ENCODE data around the gene TAF1A.

Gene TAF1A

DNA sequence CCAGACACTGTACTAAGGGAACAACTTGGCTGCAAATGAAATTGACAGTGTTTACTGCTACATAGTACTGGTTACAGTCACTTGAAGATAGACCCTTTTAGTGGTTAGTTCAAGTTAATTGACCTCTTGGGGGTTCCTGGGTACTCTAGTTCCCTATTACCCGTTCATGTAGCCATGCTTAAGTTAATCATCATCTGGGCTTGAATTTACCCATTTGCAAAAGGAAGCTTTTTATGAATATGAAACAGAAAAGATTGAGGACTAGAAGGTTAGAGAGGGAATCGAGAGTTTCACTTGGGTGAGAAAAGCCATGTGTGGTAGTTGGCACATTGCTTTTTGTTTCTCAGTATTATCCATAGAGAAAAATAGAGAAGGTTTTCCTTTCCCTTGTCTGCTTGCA is 30.8 kb upstream of the TAF1A start:
- Histone ChIP-seq H3K27ac (ENCODE audit: low read depth, low read length) (no peak overlapping the region), H3K27me3 (ENCODE audit: low read length) (no peaks in the 10 kb centered on the region), H3K36me3 (ENCODE audit: low read length) (no peaks in the 10 kb centered on the region), H2AFZ (ENCODE audit: low read depth, low read length, severe bottlenecking) (no peak overlapping the region), H3F3A (ENCODE audit: insufficient read depth) (0 out of 2 replicates have a peak, but pooled peaks cover 7% of the 10 kb centered on the region), H3K79me2 (ENCODE audit: insufficient read depth, low read length) (no peaks in the 10 kb centered on the region), H3K9ac (ENCODE audit: low read length) (no peak overlapping the region), H4K20me1 (ENCODE audit: low read depth, low read length) (no peaks in the 10 kb centered on the region), H3K4me2 (ENCODE audit: low read depth, low read length, poor library complexity, severe bottlenecking) (no peak overlapping the region), H3K4me3 (ENCODE audit: insufficient read depth, low read length, poor library complexity, severe bottlenecking) (no peak overlapping the region), H3K9me2 (replicated peaks; ENCODE audit: insufficient read depth, low read length) (no peaks in the 10 kb centered on the region), H3K9me3 (ENCODE audit: insufficient read depth, low read length) (no peaks in the 10 kb centered on the region)
- no peak for TF ChIP-seq EZH2phosphoT487 (conservative IDR thresholded peaks at IDR 0.05; ENCODE audit: low read length)
- TF ChIP-seq, protein P1, sequence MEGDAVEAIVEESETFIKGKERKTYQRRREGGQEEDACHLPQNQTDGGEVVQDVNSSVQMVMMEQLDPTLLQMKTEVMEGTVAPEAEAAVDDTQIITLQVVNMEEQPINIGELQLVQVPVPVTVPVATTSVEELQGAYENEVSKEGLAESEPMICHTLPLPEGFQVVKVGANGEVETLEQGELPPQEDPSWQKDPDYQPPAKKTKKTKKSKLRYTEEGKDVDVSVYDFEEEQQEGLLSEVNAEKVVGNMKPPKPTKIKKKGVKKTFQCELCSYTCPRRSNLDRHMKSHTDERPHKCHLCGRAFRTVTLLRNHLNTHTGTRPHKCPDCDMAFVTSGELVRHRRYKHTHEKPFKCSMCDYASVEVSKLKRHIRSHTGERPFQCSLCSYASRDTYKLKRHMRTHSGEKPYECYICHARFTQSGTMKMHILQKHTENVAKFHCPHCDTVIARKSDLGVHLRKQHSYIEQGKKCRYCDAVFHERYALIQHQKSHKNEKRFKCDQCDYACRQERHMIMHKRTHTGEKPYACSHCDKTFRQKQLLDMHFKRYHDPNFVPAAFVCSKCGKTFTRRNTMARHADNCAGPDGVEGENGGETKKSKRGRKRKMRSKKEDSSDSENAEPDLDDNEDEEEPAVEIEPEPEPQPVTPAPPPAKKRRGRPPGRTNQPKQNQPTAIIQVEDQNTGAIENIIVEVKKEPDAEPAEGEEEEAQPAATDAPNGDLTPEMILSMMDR (IDR thresholded peaks at IDR 0.05; ENCODE audit: insufficient read depth, low read length, poor library complexity, severe bottlenecking), result no peak

- Histone ChIP-seq H3K4me3 (ENCODE audit: insufficient read depth, low read length, poor library complexity, severe bottlenecking) (peak overlapping the region; percentile 86), H3K9me2 (replicated peaks; ENCODE audit: insufficient read depth, low read length) (no peaks in the 10 kb centered on the region), H3F3A (ENCODE audit: insufficient read depth) (0 out of 2 replicates have a peak, but pooled peaks cover 7% of the 10 kb centered on the region), H3K79me2 (ENCODE audit: insufficient read depth, low read length) (no peaks in the 10 kb centered on the region), H3K9me3 (ENCODE audit: insufficient read depth, low read length) (no peaks in the 10 kb centered on the region), H3K36me3 (ENCODE audit: low read length) (no peaks in the 10 kb centered on the region), H4K20me1 (ENCODE audit: low read depth, low read length) (no peaks in the 10 kb centered on the region), H3K27ac (ENCODE audit: low read depth, low read length) (no peak overlapping the region), H3K27me3 (ENCODE audit: low read length) (no peaks in the 10 kb centered on the region), H3K4me2 (ENCODE audit: low read depth, low read length, poor library complexity, severe bottlenecking) (peak overlapping the region; percentile 57), H3K9ac (ENCODE audit: low read length) (peak overlapping the region; percentile 71; the same call in 1 of the 2 replicates), H2AFZ (ENCODE audit: low read depth, low read length, severe bottlenecking) (no peak overlapping the region)
- no peak for TF ChIP-seq EZH2phosphoT487 (conservative IDR thresholded peaks at IDR 0.05; ENCODE audit: low read length)
- TF ChIP-seq, protein P1 (IDR thresholded peaks at IDR 0.05; ENCODE audit: insufficient read depth, low read length, poor library complexity, severe bottlenecking), result no peak
These were observed 29.3 kb upstream of the TAF1A start for GRCh38 chr1:222618880-222619596.

- no peak for TF ChIP-seq EZH2phosphoT487 (conservative IDR thresholded peaks at IDR 0.05; ENCODE audit: low read length)
- Histone ChIP-seq H3K36me3 (ENCODE audit: low read length) (no peaks in the 10 kb centered on the region), H3K9me3 (ENCODE audit: insufficient read depth, low read length) (no peaks in the 10 kb centered on the region), H3K4me2 (ENCODE audit: low read depth, low read length, poor library complexity, severe bottlenecking) (peak within 1 kb of the TSS; percentile 73), H3K27me3 (ENCODE audit: low read length) (no peaks in the 10 kb centered on the region), H3K79me2 (ENCODE audit: insufficient read depth, low read length) (no peaks in the 10 kb centered on the region), H3K4me3 (ENCODE audit: insufficient read depth, low read length, poor library complexity, severe bottlenecking) (peak within 1 kb of the TSS; percentile 86), H3K27ac (ENCODE audit: low read depth, low read length) (no peak within 1 kb of the TSS), H3F3A (ENCODE audit: insufficient read depth) (0 out of 2 replicates have a peak, but pooled peaks cover 7% of the 10 kb centered on the region), H4K20me1 (ENCODE audit: low read depth, low read length) (no peaks in the 10 kb centered on the region), H3K9me2 (replicated peaks; ENCODE audit: insufficient read depth, low read length) (no peaks in the 10 kb centered on the region), H3K9ac (ENCODE audit: low read length) (peak within 1 kb of the TSS; percentile 71), H2AFZ (ENCODE audit: low read depth, low read length, severe bottlenecking) (peak within 1 kb of the TSS; percentile 98)
These were observed 28.5 kb upstream of the TAF1A start, which contains the start of gene MIA3 for GRCh38 chr1:222618001-222618879. Gene MIA3 (plus strand): TSS chr1:222618097. CDS start chr1:222618111, 14 bp downstream.

All from SU-DHL-6 (cell line).